K562 (cell line): Measurements from ENCODE around the gene SPARC.

Source experiments
- BRCA1 ChIP-seq, 2 experiments: fragments of 450-650 bp in 1 of 2; sonication (generic) in 1 of 2; formaldehyde crosslinking in 1 of 2; IDR thresholded peaks; 2 replicates each; pipeline versions ENCODE4 v1.5.0 to v1.6.1; 2017 to 2020; ENCODE audit warnings: mild to moderate bottlenecking in 1 of 2, missing genetic modification reagents in 1 of 2
- CTCF ChIP-seq, 3 experiments: IDR thresholded peaks in 2 of 3; conservative IDR thresholded peaks in 1 of 3; 2 replicates each; pipeline ENCODE4 v1.5.1; 2011 to 2012; ENCODE audit warnings: low read length in 3 of 3, mild to moderate bottlenecking in 3 of 3, control low read depth in 2 of 3, improper control_type of control experiment in 1 of 3, inconsistent platforms in 1 of 3, low read depth in 1 of 3, mixed read lengths in 1 of 3, moderate library complexity in 1 of 3; ENCODE audit not compliant: insufficient read depth in 2 of 3
- ETV5 ChIP-seq: sonication (generic); formaldehyde crosslinking; IDR thresholded peaks from 2 replicates; pipeline ENCODE4 v1.4.0; 2020; ENCODE audit warnings: low read depth, mild to moderate bottlenecking, missing genetic modification reagents
- FOXP1 ChIP-seq: sonication (generic); formaldehyde crosslinking; IDR thresholded peaks from 2 replicates; pipeline ENCODE4 v1.8.0; 2022; ENCODE audit warnings: mild to moderate bottlenecking, missing genetic modification reagents
- IRF1 ChIP-seq: sonication (generic); formaldehyde crosslinking; IDR thresholded peaks from 2 replicates; pipeline ENCODE4 v1.8.0; 2022; ENCODE audit warnings: missing genetic modification reagents, mild to moderate bottlenecking, borderline replicate concordance
- POLR2A ChIP-seq: fragments of 450-650 bp; conservative IDR thresholded peaks from 2 replicates; pipeline ENCODE4 v1.6.1; 2016
- POLR2AphosphoS5 ChIP-seq: IDR thresholded peaks from 2 replicates; pipeline ENCODE4 v1.6.1; 2011; ENCODE audit warnings: mild to moderate bottlenecking, low read depth, low read length, moderate library complexity; ENCODE audit not compliant: control insufficient read depth, insufficient read depth
- TCF7L2 ChIP-seq: fragments of 150-350 bp; IDR thresholded peaks from 2 replicates; pipeline ENCODE4 v1.6.1; 2016; ENCODE audit warnings: low read depth, mild to moderate bottlenecking, low read length, moderate library complexity
- TEAD4 ChIP-seq, 2 experiments: sonication (generic) in 1 of 2; formaldehyde crosslinking in 1 of 2; IDR thresholded peaks; 2 replicates each; pipeline versions ENCODE4 v1.6.1 to v1.8.0; 2012 to 2022; ENCODE audit warnings: borderline replicate concordance in 1 of 2, inconsistent platforms in 1 of 2, low read length in 1 of 2, mild to moderate bottlenecking in 1 of 2, missing genetic modification reagents in 1 of 2
- ZNF324 ChIP-seq: fragments of 250-450 bp; sonication (Bioruptor Pico); IDR thresholded peaks from 2 replicates; pipeline ENCODE4 v1.4.0; 2020; ENCODE audit warnings: mild to moderate bottlenecking
- ZNF354B ChIP-seq: fragments of 250-450 bp; sonication (Bioruptor Pico); IDR thresholded peaks from 2 replicates; pipeline ENCODE4 v1.4.0; 2020

- no peak for TF ChIP-seq FOXP1 (CRISPR knock-in tag)
- TF ChIP-seq ZNF324 (CRISPR knock-in tag) = no peak
- no peak for TF ChIP-seq CTCF (IDR thresholded peaks at IDR 0.05 in 2 of 3, conservative IDR thresholded peaks at IDR 0.05 in 1 of 3; ENCODE audit: insufficient read depth in 2 of 3, low read depth in 1 of 3, low read length in 3 of 3)
- TF ChIP-seq POLR2AphosphoS5 = no peak
- no peak for TF ChIP-seq IRF1 (CRISPR knock-in tag)
- TF ChIP-seq ETV5 = no peak
- no peak for TF ChIP-seq ZNF354B (CRISPR knock-in tag)
- TF ChIP-seq POLR2A = no peak
- TF ChIP-seq TEAD4 (IDR thresholded peaks at IDR 0.05; ENCODE audit: low read length) = no peak
- no peak for TF ChIP-seq TEAD4 (CRISPR knock-in tag; IDR thresholded peaks at IDR 0.05; ENCODE audit: borderline replicate concordance)
- no peak for TF ChIP-seq BRCA1 (IDR thresholded peaks at IDR 0.05)
- TF ChIP-seq BRCA1 (CRISPR knock-in tag; IDR thresholded peaks at IDR 0.05) = no peak
- TF ChIP-seq TCF7L2 = no peak
Observed at GRCh38 chr5:151730381-151730780, 43.7 kb upstream of the SPARC start.
